MV-4-11 (cell line): ENCODE results near the gene IL12A.
A peak's percentile ranks its signal among the peaks of the same experiment; 100 is the strongest.

Source experiments
- DNase-seq: peaks from one replicate; lab custom pipeline; 2025; lab: John Stamatoyannopoulos, UW

Gene IL12A

GRCh38 chr3:159989973-159990846, 1.6 kb downstream of the IL12A start:
- DNase-seq = no peak

GRCh38 chr3:159991591-159991990, 3.0 kb downstream of the IL12A start:
- DNase-seq = no peak

- DNase-seq = no peak
These were observed 4.0 kb downstream of the IL12A start for GRCh38 chr3:159992589-159992988.

- DNase-seq = no peak
These were observed 5.5 kb downstream of the IL12A start for GRCh38 chr3:159994182-159994581.

- DNase-seq = no peak
These were observed 6.5 kb downstream of the IL12A start for GRCh38 chr3:159995091-159995490.

- no peak for DNase-seq
These were observed 7.4 kb downstream of the IL12A start for GRCh38 chr3:159996018-159996417.

GRCh38 chr3:159996959-159997358, 8.3 kb downstream of the IL12A start:
- DNase-seq = no peak

- DNase-seq = no peak
These were observed 12.6 kb downstream of the IL12A start for GRCh38 chr3:160001148-160001760.

- DNase-seq = no peak
These were observed 13.4 kb downstream of the IL12A start for GRCh38 chr3:160001850-160002623.

GRCh38 chr3:160003520-160004128, 15.0 kb downstream of the IL12A start:
- peak; percentile 58 for DNase-seq

- DNase-seq = peak; percentile 55
These were observed 16.4 kb downstream of the IL12A start for GRCh38 chr3:160005004-160005403.

- DNase-seq = peak; percentile 55
These were observed 17.9 kb downstream of the IL12A start for GRCh38 chr3:160006282-160007163.

GRCh38 chr3:160008961-160009360, 20.3 kb downstream of the IL12A start:
- DNase-seq = no peak

GRCh38 chr3:160009525-160009924, 20.9 kb downstream of the IL12A start:
- no peak for DNase-seq

GRCh38 chr3:160010578-160010977, 21.9 kb downstream of the IL12A start:
- no peak for DNase-seq

GRCh38 chr3:160012108-160012507, 23.5 kb downstream of the IL12A start:
- peak; percentile 75 for DNase-seq

- DNase-seq = peak; percentile 66
These were observed 28.3 kb downstream of the IL12A start for GRCh38 chr3:160016972-160017371.

- no peak for DNase-seq
These were observed 30.3 kb downstream of the IL12A start for GRCh38 chr3:160018959-160019358.

GRCh38 chr3:160020057-160020711, 31.5 kb downstream of the IL12A start:
- no peak for DNase-seq

GRCh38 chr3:160022068-160022467, 33.4 kb downstream of the IL12A start:
- DNase-seq = no peak

GRCh38 chr3:160023476-160023875, 34.8 kb downstream of the IL12A start:
- DNase-seq = no peak
